Measurements from ENCODE around the gene SYK. TPM values are rescaled to one million over a fixed set of nuclear protein-coding genes. Genes with fewer than 3 reads are reported as not detected.

The SYK gene
- total and polyA plus RNA-seq, 2 donors (not counting 1 experiment from before 2014, with no cell fraction given) = not detected

DNA sequence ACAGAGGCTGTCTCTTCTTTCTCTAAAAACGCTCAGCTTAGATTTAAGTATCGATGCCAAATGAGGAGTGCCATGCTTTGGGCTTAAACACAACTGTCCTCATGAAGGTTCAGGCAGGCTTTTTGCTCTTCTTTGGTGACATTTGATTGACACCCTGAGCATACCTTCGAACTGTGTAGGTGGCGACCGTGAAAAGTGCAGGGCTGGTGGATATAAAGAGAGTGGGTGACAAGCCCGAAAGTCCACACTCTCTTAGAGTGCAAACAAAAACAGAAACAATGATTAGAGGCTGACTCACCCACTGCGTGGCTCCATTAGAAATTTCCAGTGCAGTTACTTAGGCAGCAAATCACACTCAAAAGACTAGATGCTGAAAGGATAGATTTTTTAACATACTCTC, 141.7 kb downstream of the SYK start:
- no peaks in the 10 kb centered on the region for H3K4me1 ChIP-seq (ENCODE audit: control insufficient read depth, extremely low read depth, insufficient read depth, low read length)
- no peaks in the 10 kb centered on the region for H3K9me3 ChIP-seq (ENCODE audit: control insufficient read depth, insufficient read depth, low read depth, low read length)
- H3K27ac ChIP-seq (ENCODE audit: insufficient read depth, low read length) = no peak overlapping the region
- H2AFZ ChIP-seq (ENCODE audit: low read length) = no peak overlapping the region
- no peaks in the 10 kb centered on the region for H4K20me1 ChIP-seq (ENCODE audit: control insufficient read depth, extremely low read depth, insufficient read depth, low read length)
- no peak overlapping the region for H3K4me3 ChIP-seq (replicated peaks in 1 of 4; ENCODE audit: control extremely low read depth in 1 of 4, insufficient read depth in 1 of 4, low read depth in 3 of 4, low read length in 4 of 4)
- peaks cover 16% of the 10 kb centered on the region for H3K27me3 ChIP-seq (ENCODE audit: control insufficient read depth, insufficient read depth, low read length)
- DNase-seq (ENCODE audit: low read depth in 2 of 2) = peak; percentile 40 to 45
- no peak overlapping the region for H3K9ac ChIP-seq (ENCODE audit: insufficient read depth, low read length)
- no peaks in the 10 kb centered on the region for H3K79me2 ChIP-seq (ENCODE audit: control insufficient read depth, insufficient read depth, low read length)
- H3K4me2 ChIP-seq (ENCODE audit: extremely low read depth, insufficient read depth, low read length) = no peak overlapping the region
- TF ChIP-seq, protein P1, sequence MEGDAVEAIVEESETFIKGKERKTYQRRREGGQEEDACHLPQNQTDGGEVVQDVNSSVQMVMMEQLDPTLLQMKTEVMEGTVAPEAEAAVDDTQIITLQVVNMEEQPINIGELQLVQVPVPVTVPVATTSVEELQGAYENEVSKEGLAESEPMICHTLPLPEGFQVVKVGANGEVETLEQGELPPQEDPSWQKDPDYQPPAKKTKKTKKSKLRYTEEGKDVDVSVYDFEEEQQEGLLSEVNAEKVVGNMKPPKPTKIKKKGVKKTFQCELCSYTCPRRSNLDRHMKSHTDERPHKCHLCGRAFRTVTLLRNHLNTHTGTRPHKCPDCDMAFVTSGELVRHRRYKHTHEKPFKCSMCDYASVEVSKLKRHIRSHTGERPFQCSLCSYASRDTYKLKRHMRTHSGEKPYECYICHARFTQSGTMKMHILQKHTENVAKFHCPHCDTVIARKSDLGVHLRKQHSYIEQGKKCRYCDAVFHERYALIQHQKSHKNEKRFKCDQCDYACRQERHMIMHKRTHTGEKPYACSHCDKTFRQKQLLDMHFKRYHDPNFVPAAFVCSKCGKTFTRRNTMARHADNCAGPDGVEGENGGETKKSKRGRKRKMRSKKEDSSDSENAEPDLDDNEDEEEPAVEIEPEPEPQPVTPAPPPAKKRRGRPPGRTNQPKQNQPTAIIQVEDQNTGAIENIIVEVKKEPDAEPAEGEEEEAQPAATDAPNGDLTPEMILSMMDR (conservative IDR thresholded peaks at IDR 0.05 in 1 of 2, IDR thresholded peaks at IDR 0.05 in 1 of 2; ENCODE audit: low read depth in 1 of 2, low read length in 2 of 2) = no peak
- TF ChIP-seq EZH2 (IDR thresholded peaks at IDR 0.05; ENCODE audit: low read length, missing control alignments) = no peak
- H3K36me3 ChIP-seq (ENCODE audit: control insufficient read depth, insufficient read depth, low read length) = no peaks in the 10 kb centered on the region

DNA sequence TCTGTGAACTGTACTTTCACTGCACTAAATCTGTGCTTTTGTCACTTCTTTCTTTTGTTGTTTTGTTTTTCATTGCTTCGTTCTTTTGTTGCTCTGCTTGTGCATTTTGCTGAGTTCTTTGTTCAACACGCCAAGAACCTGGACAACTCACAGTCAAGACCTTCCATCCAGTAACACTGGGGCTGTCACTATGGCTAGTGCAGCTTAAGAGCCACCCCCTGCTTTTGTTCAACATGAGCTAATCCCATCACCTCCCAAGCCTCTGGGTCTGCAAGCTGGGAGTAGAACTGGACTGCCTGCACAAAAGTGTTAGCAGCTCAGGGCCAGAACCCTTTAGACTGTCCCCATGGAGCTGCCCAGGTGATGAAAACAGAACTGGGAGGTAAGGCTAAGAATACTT, 143.7 kb downstream of the SYK start:
- TF ChIP-seq, protein P1 (conservative IDR thresholded peaks at IDR 0.05 in 1 of 2, IDR thresholded peaks at IDR 0.05 in 1 of 2; ENCODE audit: low read depth in 1 of 2, low read length in 2 of 2) = no peak
- TF ChIP-seq EZH2 (IDR thresholded peaks at IDR 0.05; ENCODE audit: low read length, missing control alignments) = no peak
- no peak for DNase-seq (ENCODE audit: low read depth in 2 of 2)
- Histone ChIP-seq H3K79me2 (ENCODE audit: control insufficient read depth, insufficient read depth, low read length) (no peaks in the 10 kb centered on the region), H3K27me3 (ENCODE audit: control insufficient read depth, insufficient read depth, low read length) (peaks cover 18% of the 10 kb centered on the region), H3K4me1 (ENCODE audit: control insufficient read depth, extremely low read depth, insufficient read depth, low read length) (no peaks in the 10 kb centered on the region), H3K27ac (ENCODE audit: insufficient read depth, low read length) (no peak overlapping the region), H4K20me1 (ENCODE audit: control insufficient read depth, extremely low read depth, insufficient read depth, low read length) (no peaks in the 10 kb centered on the region), H3K36me3 (ENCODE audit: control insufficient read depth, insufficient read depth, low read length) (no peaks in the 10 kb centered on the region), H3K4me2 (ENCODE audit: extremely low read depth, insufficient read depth, low read length) (no peak overlapping the region), H2AFZ (ENCODE audit: low read length) (no peak overlapping the region), H3K9ac (ENCODE audit: insufficient read depth, low read length) (no peak overlapping the region), H3K9me3 (ENCODE audit: control insufficient read depth, insufficient read depth, low read depth, low read length) (no peaks in the 10 kb centered on the region), H3K4me3 (replicated peaks in 1 of 4; ENCODE audit: control extremely low read depth in 1 of 4, insufficient read depth in 1 of 4, low read depth in 3 of 4, low read length in 4 of 4) (no peak overlapping the region)

DNA sequence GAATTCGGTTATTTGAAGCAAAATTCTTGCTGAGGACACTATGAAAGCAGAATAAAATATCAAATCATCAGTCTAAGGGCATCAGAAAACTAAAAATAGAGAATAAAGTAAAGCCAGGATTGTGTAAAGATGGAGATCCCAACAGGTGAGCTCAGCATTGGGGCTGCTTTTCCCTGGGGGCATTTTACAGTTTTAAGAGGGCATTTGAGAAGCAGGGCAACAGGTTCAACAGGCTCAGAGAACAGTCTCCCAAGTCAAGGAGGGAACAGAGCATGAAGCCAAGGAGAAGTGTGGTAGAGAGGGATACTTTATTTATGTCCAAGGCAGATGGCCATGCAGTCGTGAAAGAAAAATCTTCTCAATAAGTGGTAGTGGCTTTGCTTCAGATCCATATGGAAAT, 145.4 kb downstream of the SYK start:
- H2AFZ ChIP-seq (ENCODE audit: low read length) = no peak overlapping the region

More for the DNA sequence above, 145.4 kb downstream of the SYK start:
- Histone ChIP-seq H4K20me1 (ENCODE audit: control insufficient read depth, extremely low read depth, insufficient read depth, low read length) (no peaks in the 10 kb centered on the region), H3K27ac (ENCODE audit: insufficient read depth, low read length) (no peak overlapping the region), H3K4me2 (ENCODE audit: extremely low read depth, insufficient read depth, low read length) (no peak overlapping the region), H3K4me1 (ENCODE audit: control insufficient read depth, extremely low read depth, insufficient read depth, low read length) (no peaks in the 10 kb centered on the region), H3K27me3 (ENCODE audit: control insufficient read depth, insufficient read depth, low read length) (peaks cover 18% of the 10 kb centered on the region), H3K9me3 (ENCODE audit: control insufficient read depth, insufficient read depth, low read depth, low read length) (no peaks in the 10 kb centered on the region), H3K36me3 (ENCODE audit: control insufficient read depth, insufficient read depth, low read length) (no peaks in the 10 kb centered on the region), H3K79me2 (ENCODE audit: control insufficient read depth, insufficient read depth, low read length) (no peaks in the 10 kb centered on the region), H3K9ac (ENCODE audit: insufficient read depth, low read length) (no peak overlapping the region), H3K4me3 (replicated peaks in 1 of 4; ENCODE audit: control extremely low read depth in 1 of 4, insufficient read depth in 1 of 4, low read depth in 3 of 4, low read length in 4 of 4) (no peak overlapping the region)
- no peak for DNase-seq (ENCODE audit: low read depth in 2 of 2)
- TF ChIP-seq, protein P1 (conservative IDR thresholded peaks at IDR 0.05 in 1 of 2, IDR thresholded peaks at IDR 0.05 in 1 of 2; ENCODE audit: low read depth in 1 of 2, low read length in 2 of 2) = no peak
- no peak for TF ChIP-seq EZH2 (IDR thresholded peaks at IDR 0.05; ENCODE audit: low read length, missing control alignments)

Other genes with a start within 250 kb of the SYK start
- 0.26 and 0.66 TPM in 2 replicates for gene DIRAS2, start 159.0 kb upstream of the SYK start, total RNA-seq
- gene DIRAS2, start 159.0 kb upstream of the SYK start, polyA plus RNA-seq = 0.01 TPM in 2 replicates